ENCODE measurements around the gene ZNF358.

DNA sequence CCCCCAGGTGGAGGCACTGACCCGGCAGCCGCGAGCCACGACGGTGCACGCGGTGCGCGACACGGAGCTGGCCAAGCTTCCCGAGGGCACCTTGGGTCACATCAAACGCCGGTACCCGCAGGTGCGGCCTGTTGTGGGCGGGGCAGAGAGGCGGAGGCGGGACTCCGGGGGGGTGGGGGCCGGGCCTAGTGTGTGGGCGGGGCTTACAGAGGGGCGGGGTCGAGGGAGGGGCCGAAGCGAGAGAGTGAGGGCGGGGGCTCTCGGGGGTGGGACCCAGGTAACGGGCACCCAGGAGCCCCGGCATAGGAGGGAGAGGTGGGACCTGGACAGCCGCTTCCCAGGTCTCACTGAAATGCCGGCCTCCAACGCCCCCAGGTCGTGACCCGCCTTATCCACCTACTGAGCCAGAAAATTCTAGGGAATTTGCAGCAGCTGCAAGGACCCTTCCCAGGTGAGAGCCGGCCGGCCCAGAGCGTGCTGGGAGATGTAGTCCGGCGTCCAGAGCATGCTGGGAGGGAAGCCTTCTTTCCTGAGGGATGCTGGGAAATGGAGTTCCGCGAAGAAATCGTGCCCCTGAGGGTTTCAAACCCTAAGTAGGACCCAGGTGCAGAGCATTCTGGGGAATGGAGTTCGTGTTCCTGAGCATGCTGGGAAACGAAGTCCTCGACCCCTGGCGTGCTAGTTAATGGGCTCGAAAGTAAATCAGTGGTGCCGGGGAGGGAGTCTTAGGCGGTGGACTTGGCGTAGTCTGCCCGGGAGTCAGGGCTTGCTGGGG is 35.3 kb downstream of the ZNF358 start:
- TF ChIP-seq, protein P1, sequence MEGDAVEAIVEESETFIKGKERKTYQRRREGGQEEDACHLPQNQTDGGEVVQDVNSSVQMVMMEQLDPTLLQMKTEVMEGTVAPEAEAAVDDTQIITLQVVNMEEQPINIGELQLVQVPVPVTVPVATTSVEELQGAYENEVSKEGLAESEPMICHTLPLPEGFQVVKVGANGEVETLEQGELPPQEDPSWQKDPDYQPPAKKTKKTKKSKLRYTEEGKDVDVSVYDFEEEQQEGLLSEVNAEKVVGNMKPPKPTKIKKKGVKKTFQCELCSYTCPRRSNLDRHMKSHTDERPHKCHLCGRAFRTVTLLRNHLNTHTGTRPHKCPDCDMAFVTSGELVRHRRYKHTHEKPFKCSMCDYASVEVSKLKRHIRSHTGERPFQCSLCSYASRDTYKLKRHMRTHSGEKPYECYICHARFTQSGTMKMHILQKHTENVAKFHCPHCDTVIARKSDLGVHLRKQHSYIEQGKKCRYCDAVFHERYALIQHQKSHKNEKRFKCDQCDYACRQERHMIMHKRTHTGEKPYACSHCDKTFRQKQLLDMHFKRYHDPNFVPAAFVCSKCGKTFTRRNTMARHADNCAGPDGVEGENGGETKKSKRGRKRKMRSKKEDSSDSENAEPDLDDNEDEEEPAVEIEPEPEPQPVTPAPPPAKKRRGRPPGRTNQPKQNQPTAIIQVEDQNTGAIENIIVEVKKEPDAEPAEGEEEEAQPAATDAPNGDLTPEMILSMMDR (IDR thresholded peaks at IDR 0.05; ENCODE audit: insufficient read depth, low read depth, low read length): no peak
- no peak for TF ChIP-seq EZH2 (IDR thresholded peaks at IDR 0.05; ENCODE audit: insufficient read depth, low read length)
